Urothelium cell line (cell line): ENCODE data around the gene MAMDC4.

Experiments used
- DNase-seq: peaks from one replicate; pipeline ENCODE4 v3.0.0; 2011; ENCODE audit warnings: low spot score, mixed read lengths
- FAIRE-seq: peaks from 2 replicates; lab custom pipeline; 2011; peaks lifted over from hg19 to GRCh38; lab: Jason Lieb, UNC

MAMDC4 gene

DNA sequence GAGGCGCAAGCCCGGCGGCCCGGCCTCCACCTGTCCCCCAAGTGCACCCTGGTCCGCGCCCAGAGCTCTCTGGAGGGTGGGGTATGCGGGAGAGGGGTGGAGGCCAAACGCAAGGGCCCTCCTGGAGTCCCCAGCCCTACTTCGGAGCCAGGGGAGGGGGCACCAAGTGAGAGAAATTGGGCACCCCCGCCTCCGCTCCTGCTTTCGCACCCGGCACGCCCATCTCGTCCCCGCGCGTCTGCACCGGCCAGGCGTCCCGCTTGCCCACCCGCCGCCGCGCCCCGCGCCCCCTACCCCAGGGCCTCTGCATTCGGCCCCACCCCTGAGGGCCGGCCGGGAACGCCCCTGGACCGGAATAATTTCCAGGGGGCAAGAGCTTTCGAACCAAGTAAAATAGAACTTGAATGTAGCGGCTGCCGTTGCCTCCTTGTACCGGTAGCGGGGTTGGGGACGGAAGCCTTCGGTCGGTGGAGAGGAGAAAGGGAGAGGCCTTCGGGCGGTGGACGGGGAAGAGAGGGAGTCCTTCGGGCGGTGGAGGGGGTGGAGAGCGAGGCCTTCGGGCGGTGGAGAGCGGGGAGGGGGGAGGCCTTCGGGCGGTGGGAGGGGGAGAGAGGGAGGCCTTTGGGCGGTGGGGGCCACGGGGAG lies 3.6 kb upstream of the MAMDC4 start:
- FAIRE-seq: no peak
- peak; percentile 66 for DNase-seq

DNA sequence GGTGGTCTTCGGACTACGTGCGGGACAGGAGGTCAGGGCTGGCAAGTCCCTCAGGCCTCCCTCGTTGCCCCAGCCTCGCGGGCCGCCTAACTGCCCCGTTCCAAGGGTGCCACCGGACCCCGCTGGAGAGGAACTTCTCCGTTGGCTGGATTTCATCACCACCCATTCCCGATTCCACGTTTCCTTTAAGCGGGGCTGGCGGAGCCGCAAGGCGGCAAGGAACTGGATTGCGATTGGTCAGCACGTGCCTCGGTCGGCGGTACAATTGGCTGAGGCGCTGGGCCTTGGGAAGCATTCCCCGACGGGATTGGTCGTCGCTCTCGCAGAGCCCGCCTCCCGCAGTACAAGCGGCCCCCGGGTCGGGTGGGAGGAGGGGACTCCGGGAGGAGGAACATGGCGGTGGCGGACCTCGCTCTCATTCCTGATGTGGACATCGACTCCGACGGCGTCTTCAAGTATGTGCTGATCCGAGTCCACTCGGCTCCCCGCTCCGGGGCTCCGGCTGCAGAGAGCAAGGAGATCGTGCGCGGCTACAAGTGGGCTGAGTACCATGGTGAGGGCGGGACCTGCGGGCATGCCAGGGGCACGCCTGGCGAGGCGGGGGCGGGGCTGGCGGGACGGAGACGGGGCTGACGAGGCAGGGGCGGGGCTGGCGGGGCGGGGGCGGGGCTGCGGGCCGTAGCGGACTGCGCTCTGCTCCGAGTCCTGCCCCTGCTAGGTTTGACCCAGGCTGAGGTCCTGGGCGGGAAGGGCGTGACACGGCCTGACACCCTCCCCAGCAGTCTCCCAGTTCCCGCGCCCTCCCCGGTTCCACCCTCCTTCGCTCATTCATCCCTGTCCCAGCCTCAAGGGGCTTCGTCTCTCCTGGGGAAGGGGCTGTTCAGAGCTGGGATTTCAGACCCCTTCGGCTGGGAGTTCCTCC lies 2.8 kb upstream of the MAMDC4 start, which contains the start of gene PHPT1:
Gene PHPT1 (plus strand): TSS at position 372 of the 922 bp plus-strand sequence. CDS start 22 bp downstream, at position 394.
- peak; percentile 99 for DNase-seq

GRCh38 chr9:136849960-136850865 lies 1.9 kb upstream of the MAMDC4 start:
- DNase-seq: peak; percentile 19
- FAIRE-seq: no peak

More for the DNA sequence above, 2.8 kb upstream of the MAMDC4 start, which contains the start of gene PHPT1:
- FAIRE-seq: peak; percentile 94

DNA sequence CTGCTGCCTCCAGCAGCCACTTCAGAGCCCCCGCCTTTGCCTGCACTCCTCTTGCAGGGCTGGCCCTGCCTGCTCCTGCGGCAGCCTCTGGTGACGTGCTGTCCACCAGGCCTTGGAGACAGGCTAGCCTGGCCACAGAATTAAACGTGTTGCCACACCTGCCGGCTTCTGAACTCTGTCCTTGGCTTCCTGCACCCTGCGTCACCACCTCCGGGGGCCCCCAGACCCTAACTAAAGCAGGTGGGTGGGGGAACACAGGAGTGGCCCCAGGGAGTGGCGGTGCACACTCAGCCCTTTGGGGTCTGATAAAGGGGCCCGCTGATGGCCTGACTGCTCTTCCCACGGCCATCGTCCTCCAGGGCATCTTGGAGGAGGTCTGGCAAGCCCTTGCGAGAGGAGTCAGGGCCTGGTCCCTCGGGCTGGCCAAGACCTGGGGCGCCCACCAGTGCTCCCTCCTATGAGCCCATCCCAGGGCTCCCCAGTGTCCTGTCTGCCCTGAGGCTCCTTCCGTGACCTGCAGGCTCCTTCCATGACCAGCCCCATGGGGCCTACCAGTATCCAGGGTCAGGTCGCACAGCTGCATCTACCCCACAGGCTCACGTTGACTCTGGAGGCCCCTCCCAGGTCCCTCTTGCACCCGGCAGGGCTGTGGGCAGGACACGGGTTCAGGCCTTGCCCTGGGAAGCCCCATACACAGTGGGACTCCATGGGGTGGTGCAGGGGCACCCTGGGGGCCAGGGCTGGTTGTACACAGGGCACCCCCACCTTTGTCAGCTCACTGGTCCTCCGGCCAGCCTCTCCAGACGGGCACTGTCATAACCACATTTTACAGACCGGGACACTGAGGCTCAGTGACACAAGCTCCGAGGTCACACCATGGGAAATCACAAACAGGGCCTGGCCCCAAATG lies 1.0 kb upstream of the MAMDC4 start:
- no peak for FAIRE-seq
- DNase-seq: no peak

DNA sequence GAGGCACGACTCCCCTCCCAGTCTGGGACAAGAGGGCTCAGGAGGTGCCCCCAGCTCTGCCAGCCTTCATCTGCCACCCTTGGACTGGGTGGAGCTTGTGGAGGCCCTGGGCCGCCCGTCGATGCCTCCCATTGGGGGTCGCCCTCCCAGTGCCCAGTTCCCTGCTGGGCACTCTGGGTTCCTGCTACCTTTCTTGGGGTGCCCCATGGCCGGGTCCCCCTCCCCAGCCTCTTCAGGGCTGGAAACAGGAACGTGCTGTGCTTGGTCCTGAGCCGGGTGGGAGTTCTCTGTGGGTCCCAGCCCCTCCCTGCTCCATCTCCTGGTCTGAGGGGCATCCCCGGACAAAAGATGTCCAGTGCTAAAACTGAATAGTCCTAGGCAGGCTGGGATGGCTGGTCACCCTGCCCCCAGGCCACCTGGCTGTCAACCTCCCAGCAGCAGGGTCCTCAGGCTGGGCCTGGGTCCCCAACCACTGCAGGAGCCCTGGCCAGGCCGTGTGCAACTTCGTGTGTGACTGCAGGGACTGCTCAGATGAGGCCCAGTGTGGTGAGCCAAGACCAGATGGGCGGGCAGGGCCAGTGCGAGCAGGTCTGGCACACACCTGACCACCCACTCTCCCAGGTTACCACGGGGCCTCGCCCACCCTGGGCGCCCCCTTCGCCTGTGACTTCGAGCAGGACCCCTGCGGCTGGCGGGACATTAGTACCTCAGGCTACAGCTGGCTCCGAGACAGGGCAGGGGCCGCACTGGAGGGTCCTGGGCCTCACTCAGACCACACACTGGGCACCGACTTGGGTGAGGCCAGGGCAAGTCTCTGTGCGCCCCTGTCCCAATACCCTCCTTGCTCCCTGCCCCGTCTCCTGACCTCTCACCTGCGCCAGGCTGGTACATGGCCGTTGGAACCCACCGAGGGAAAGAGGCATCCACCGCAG lies 784 bp downstream of the MAMDC4 start:
- FAIRE-seq (no peak), DNase-seq (no peak)

DNA sequence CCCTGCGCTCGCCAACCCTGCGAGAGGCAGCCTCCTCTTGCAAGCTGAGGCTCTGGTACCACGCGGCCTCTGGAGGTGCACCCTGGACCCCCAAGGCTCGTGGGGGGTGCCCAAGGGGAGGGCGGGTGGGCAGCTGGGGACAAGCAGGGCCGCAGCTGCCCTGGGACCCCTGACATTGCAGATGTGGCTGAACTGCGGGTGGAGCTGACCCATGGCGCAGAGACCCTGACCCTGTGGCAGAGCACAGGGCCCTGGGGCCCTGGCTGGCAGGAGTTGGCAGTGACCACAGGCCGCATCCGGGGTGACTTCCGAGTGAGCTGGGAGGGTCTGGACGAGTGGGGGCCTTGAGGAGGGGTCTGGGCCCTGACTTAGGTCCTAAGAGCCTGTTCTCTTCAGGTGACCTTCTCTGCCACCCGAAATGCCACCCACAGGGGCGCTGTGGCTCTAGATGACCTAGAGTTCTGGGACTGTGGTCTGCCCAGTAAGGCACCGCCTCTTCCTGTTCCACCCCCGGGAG lies 1.5 kb downstream of the MAMDC4 start:
- FAIRE-seq (no peak), DNase-seq (no peak)

DNA sequence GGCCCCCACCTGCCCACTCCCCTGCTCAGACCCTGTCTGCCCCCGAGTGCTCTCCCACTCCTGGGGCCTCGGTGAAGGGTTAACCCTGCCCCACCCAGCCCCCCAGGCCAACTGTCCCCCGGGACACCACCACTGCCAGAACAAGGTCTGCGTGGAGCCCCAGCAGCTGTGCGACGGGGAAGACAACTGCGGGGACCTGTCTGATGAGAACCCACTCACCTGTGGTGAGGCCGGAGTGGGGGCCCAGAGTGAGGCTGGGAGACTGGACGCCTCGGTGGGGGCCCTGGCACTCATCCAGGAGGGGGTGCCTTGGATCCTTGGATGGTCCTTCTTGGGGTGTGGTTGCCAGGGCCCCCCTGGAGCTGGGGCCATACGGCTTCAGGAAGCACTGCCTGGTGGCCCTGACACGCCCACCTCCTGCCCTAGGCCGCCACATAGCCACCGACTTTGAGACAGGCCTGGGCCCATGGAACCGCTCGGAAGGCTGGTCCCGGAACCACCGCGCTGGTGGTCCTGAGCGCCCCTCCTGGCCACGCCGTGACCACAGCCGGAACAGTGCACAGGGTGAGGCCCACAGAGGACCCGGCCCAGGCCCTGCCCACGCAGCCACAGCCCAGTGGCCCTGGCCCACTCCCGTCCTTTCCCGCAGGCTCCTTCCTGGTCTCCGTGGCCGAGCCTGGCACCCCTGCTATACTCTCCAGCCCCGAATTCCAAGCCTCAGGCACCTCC lies 2.1 kb downstream of the MAMDC4 start:
- no peak for FAIRE-seq
- DNase-seq: no peak

DNA sequence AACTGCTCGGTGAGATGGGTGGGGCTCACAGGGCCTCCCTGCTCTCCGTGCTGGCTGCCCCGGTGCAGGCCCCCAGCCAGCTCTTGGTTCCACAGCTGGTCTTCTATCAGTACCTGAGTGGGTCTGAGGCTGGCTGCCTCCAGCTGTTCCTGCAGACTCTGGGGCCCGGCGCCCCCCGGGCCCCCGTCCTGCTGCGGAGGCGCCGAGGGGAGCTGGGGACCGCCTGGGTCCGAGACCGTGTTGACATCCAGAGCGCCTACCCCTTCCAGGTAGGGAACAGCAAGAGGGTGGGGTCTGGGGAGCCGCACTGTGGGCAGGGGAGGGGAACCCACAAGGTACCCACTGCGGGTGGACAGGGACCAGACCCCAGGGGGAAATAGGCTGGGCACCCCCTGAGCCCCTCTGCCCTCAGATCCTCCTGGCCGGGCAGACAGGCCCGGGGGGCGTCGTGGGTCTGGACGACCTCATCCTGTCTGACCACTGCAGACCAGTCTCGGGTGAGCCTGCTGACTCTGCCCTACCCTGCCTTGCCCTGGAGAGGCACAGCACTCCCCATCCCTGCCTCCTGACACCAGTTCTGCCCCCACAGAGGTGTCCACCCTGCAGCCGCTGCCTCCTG lies 2.8 kb downstream of the MAMDC4 start:
- no peak for DNase-seq
- FAIRE-seq: no peak

- no peak for DNase-seq
- FAIRE-seq: no peak
These were observed 3.4 kb downstream of the MAMDC4 start for GRCh38 chr9:136855461-136856078.

GRCh38 chr9:136856079-136856476 lies 3.9 kb downstream of the MAMDC4 start:
- FAIRE-seq (no peak), DNase-seq (no peak)

DNA sequence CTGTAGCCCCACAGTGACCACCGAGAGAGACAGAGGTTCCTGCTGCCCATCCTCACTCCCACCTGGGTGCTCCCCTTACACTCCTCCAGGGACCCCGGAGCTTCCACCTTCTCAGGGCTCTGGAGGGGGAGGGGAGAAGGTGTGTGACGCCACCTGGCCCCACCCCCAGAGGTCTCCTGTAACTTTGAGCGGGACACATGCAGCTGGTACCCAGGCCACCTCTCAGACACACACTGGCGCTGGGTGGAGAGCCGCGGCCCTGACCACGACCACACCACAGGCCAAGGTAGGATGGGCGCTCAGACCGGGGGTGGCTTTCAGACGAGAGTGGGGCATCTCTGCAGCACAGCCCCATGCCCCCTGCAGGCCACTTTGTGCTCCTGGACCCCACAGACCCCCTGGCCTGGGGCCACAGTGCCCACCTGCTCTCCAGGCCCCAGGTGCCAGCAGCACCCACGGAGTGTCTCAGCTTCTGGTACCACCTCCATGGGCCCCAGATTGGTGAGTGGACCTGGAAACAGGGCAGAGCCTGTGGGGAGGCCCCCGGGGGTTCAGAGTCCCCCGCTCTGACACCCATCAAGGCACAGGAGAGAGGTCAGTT lies 4.5 kb downstream of the MAMDC4 start:
- DNase-seq: no peak
- FAIRE-seq: no peak

DNA sequence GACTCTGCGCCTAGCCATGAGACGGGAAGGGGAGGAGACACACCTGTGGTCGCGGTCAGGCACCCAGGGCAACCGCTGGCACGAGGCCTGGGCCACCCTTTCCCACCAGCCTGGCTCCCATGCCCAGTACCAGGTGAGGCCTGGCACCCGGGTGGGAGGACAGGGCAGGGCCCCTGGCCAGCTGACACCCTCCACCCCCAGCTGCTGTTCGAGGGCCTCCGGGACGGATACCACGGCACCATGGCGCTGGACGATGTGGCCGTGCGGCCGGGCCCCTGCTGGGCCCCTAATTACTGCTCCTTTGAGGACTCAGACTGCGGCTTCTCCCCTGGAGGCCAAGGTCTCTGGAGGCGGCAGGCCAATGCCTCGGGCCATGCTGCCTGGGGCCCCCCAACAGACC lies 5.0 kb downstream of the MAMDC4 start:
- FAIRE-seq: no peak
- DNase-seq: no peak

GRCh38 chr9:136857581-136858412 lies 5.7 kb downstream of the MAMDC4 start:
- FAIRE-seq (no peak), DNase-seq (no peak)

DNA sequence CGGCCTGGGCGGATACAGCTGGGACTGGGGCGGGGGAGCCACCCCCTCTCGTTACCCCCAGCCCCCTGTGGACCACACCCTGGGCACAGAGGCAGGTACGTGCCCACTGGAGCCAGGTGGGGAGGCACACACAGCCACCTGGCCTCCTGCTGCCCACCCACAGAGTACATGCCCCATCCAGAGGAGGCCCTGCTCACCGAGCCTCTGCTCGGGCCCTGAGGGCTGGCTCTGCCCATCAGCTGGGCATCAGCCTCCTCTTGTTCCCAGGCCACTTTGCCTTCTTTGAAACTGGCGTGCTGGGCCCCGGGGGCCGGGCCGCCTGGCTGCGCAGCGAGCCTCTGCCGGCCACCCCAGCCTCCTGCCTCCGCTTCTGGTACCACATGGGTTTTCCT lies 6.3 kb downstream of the MAMDC4 start:
- no peak for DNase-seq
- no peak for FAIRE-seq

- no peak for DNase-seq
- no peak for FAIRE-seq
These were observed 7.0 kb downstream of the MAMDC4 start for GRCh38 chr9:136858844-136859757.
